CD4-positive, alpha-beta T cell treated with Interleukin-2 at 100 ng/mL for 4 hours (primary cell): ENCODE measurements around the gene KRT8.
"Not testable (repeated sequence)": the region's sequence is repeated elsewhere in the genome, so short reads cannot be mapped to it uniquely, and the experiment has no call there.

Source experiments
- DNase-seq: peaks from one replicate; pipeline ENCODE4 v3.0.0-alpha.2; 2020; ENCODE audit warnings: low spot score

Gene KRT8

DNA sequence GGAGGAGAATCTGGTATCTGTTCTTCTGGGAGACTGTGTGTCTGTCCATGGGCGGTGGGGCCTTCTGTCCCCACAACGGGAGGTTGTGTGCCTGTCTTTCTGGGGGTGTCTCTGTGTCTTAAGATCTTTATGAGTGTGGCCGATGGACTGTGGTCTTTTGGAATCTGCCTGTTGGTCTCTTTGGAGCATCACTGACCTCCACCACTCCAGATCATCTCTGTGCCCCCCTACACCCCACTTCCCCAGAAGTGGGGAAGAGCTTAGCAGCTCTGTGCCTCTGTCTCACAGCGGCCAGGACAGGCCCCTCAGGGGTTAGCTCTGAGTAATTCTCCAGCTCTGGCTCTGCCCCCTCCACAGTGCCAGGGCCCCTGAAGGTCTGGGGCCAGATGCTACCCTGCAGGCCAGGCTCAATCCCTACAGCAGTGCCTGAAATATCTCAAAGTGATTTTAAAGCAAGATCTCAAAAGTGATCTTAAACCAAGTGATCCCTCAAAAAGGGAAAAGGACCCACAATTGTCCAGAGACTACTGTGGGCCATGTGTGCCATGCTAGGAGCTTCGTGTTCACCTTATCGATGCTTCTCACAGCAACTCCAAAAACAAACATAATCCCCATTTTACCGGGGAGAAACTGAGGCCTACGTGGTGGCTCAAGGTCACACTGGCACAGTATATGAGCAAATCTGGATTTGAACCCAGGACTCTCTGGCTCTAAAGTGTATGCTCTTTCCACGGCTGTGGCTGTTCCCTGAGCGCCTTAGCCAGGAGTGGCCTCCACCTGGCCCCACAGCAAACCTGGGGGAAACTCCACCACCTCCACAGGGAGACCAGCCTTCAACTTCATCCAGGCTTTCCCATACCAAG lies 30.1 kb downstream of the KRT8 start:
- DNase-seq: no peak

- DNase-seq: peak; percentile 67
Measured at GRCh38 chr12:52873832-52874572, 30.9 kb downstream of the KRT8 start.

DNA sequence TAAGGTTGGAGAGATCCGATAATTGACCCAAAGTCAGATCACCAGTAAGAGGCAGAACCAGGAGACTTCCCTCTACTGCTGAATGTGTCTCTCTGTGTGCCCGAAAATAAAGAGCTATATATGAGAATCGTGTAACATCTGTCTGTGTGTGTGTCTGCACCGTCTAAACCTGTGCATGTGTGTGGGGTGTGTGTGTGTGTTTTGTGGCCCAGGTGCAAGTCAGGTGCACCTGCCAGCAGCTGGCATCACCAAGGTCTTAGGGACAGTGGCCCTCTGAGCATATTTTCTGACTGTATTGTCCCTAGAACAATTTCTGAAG lies 31.4 kb downstream of the KRT8 start:
- no peak for DNase-seq

DNA sequence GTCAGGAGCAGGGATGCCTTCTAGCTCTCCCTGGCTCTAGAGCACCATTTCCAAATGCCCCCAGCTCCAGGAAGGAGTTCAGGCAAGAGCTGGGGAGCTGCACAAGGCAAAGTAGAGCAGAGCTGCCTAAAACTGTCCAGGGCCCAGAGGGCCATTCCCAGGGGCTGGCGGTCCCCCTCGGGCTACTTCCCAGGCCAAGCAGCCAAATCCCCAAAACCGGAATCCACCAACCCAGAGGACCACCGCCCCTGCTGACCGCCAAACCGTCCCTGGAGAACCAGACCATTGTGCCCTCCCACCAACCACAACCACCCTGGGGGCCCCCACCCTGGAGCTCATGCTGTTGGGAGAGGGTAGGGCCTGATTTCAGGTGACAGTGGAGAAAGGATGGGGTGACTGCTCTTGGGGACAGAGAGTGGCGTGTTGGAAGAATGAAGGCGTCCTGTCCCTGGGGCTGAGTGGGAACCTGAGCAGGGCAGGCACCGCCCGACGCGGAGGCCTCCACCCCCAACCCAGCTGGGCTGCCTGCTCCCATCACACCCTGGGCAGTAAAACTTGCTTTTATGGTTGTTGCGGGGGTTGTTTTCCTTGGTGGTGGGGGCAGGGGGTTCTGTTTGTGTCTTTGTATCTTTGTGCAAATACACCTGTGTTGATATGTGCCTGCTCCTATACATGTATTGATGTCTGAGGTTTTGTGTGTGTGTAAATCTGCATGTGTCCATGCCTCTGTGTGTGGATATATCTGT lies 32.1 kb downstream of the KRT8 start:
- DNase-seq: no peak

- DNase-seq: peak; percentile 47
Measured at GRCh38 chr12:52871291-52872039, 33.4 kb downstream of the KRT8 start.

DNA sequence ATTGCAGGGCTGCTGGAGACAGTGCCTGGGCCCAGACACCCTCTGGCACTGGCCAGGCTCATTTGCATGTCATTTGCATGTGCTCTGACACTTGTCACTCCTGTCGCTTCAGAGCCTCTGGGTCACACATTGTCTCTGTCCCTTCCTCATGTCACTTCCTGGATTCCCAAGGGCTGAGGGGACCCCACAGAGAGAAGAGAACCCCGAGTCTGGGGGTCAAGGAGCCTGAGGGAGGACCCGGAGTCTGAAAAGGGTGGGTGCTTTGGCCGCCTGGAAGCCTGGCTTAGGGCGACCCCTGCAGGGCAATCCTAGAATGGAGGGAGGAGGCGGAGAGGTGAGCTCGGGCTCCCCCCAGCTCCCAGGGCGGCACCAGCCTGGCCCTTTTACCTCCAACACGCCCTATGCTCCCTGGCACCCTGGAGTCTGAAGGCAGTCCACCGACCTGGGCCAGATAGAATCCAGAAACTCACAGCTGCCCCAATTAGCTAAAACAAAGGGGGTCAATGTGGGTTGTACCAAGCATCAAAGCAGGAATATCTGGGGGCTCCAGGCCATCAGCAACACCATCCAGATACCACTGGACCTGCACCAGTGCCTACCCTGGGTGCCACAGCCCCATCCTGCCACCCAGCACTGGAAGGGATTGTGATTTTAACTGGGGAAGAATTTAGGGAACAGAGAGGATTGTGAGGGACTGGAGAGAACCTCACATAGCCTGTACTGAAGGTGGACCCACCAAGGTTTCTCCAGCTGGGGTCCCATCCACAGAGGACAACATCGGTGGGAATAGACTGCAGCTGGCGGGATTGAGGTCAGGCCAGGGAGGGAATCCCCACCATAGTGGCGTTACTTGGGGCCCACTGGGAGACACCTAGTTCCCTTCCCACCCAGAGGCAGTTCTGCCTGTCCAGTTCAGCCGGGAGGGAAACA lies 34.2 kb downstream of the KRT8 start:
- peak; percentile 70 for DNase-seq

GRCh38 chr12:52867642-52868041 lies 37.2 kb downstream of the KRT8 start:
- DNase-seq: peak; percentile 25

GRCh38 chr12:52867152-52867551 lies 37.7 kb downstream of the KRT8 start:
- DNase-seq: no peak

DNA sequence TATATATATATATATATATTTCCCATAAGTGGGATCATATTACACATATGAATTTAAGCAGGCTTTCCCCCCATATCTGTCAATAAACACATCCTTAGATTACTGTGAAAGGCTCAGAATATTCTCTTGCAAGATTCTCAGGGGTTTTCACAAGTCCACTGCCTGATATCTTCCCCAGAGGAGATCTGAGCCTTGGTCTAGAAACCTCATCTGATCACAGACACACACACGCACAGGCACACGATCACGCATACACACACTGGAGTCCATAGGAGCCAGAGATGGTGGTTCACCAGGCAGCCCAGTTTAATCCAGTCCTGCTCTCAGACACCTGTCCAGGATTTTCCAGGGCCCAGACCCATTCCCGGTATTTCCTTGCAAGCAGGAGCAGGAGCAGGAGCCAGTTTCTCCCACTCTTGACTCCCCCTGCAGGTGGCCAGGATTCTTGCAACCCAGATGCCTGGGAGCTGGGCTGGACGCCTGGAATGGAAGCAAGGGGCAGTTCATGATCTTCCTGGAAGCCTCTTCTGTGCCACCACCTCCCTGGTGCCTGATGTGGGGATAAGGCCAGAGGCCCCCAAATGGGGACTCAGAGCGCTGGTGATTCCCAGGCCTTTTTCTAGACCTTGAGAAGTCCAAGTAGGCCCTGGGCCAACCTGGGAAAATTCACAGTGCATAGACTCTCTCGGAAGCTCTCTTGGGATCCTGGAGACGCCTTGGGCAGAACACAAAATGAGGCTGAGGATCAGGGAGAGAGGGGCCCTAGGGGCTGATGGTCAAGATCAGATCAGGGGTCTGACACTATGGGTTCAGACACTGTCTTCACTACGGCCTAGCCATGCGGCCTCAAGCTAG lies 39.6 kb downstream of the KRT8 start:
- DNase-seq: no peak

DNA sequence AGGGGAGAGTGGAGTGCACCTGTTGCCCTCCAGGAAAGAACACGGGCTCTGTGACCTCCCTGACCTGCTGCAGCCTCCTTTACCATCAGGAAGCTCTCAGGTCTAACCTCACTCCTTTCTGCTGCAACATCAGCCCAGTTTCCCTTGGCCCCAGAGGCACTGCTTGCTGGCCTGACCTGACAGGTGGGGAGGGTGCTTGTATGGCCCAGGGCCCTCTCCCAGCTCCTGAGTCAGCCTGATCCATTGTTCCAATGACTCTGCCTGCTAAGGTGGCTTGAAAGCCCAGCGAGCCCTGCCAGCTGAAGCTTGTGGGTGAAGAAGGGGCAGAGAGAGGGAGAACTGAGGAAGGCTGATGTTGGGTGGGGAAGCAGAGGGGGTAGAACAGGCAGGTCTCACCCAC lies 42.9 kb downstream of the KRT8 start:
- no peak for DNase-seq

GRCh38 chr12:52861511-52861910 lies 43.4 kb downstream of the KRT8 start:
- no peak for DNase-seq

- no peak for DNase-seq
Measured at GRCh38 chr12:52860102-52860823, 44.6 kb downstream of the KRT8 start.

DNA sequence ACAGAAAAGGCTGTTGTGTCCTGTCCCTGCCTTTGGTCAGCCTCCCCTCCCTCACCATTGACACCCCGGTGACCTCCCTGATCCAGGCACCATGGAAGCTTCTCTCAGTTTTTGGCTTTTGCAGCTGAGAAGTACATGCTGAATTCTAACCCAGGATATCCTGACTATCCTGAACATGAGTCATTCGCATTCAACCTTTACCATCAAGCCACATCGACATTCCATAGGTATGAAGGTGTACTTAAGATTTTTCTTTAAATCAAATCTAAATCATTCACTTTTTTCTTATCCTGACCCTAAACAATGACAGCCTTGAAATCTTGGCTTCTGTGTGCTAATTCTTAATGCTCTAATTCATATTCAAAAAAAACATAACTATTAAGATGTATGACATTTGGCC lies 47.4 kb downstream of the KRT8 start:
- no peak for DNase-seq

GRCh38 chr12:52856787-52857186 lies 48.1 kb downstream of the KRT8 start:
- DNase-seq: no peak

DNA sequence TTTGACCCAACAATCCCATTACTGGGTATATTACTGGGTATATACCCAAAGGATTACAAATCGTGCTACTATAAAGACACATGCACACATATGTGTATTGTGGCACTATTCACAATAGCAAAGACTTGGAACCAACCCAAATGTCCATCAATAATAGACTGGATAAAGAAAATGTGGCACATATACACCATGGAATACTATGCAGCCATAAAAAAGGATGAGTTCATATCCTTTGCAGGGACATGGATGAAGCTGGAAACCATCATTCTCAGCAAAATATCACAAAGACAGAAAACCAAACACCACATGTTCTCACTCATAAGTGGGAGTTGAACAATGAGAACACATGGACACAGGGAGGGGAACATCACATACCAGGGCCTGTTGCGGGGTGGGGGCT lies 48.8 kb downstream of the KRT8 start:
- not testable (repeated sequence) for DNase-seq

- DNase-seq: no peak
Measured at GRCh38 chr12:52851787-52852186, 53.1 kb downstream of the KRT8 start.

DNA sequence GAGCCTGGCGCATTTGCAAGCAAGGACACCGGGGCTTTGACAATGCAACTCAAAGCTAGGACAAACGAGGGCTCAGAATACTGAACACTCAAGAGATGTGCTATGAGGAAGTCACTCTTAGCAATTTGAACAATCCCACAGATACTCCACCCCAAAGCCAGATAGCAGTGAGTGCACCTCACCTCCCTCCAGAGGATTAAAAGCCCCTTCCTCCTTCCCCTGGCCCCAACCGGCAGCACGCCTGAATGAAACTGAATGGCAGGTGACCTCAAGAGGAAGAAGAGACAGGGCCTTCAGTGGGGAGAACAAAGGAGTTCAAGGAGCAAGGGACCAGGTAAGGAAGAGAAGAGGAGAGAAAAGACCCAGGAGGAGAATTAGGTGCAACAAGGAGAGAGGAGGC lies 54.2 kb downstream of the KRT8 start:
- no peak for DNase-seq

DNA sequence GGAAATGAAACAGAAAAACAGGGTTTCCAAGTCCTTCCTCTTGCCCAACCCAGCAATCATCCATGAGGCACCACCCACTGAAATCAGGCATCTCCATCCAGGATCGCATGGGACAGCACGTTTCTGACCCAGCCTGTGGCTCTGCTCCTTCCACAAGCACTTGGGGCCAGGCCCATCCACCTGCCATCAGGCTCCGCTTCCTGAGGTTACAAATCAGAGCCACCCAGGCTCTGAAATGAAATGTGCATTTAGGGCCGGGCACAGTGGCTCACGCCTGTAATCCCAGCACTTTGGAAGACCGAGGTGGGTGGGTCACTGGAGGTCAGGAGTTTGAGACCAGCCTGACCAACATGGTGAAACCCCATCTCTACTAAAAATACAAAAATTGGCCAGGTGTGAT lies 55.4 kb downstream of the KRT8 start:
- no peak for DNase-seq

- no peak for DNase-seq
Measured at GRCh38 chr12:52848661-52849255, 56.1 kb downstream of the KRT8 start, which contains the start of gene KRT78. KRT78 (minus strand) TSS chr12:52848994; CDS start chr12:52848930, 64 bp downstream.
